DOHH2 (cell line): ENCODE data around the gene TMEM214.

Experiments used
- H3F3A ChIP-seq: fragments of 200-600 bp; sonication (generic), shearing (Covaris generic); 2 replicates; pipeline ENCODE4 v1.6.0; 2016; ENCODE audit warnings: antibody characterized with exemption, mild to moderate bottlenecking; ENCODE audit not compliant: control insufficient read depth, insufficient read depth
- H3K27ac ChIP-seq: fragments of 200-600 bp; sonication (generic); 2 replicates; pipeline ENCODE4 v1.5.1; 2014; ENCODE audit warnings: low read depth, mild to moderate bottlenecking, low read length, moderate library complexity
- H3K27me3 ChIP-seq: fragments of 200-600 bp; sonication (generic); 2 replicates; pipeline ENCODE4 v1.6.1; 2014; ENCODE audit warnings: mild to moderate bottlenecking, low read length, mixed read lengths; ENCODE audit not compliant: control insufficient read depth
- H3K36me3 ChIP-seq: fragments of 200-600 bp; sonication (generic); 2 replicates; pipeline ENCODE4 v1.6.1; 2014; ENCODE audit warnings: mild to moderate bottlenecking, low read length, moderate library complexity, mixed read lengths; ENCODE audit not compliant: control insufficient read depth
- H3K4me1 ChIP-seq: fragments of 200-600 bp; sonication (generic); 2 replicates; pipeline ENCODE4 v1.6.1; 2014; ENCODE audit warnings: mild to moderate bottlenecking, low read length, mixed read lengths; ENCODE audit not compliant: control insufficient read depth
- H3K4me2 ChIP-seq: fragments of 200-600 bp; sonication (generic); 2 replicates; pipeline ENCODE4 v1.6.0; 2014; ENCODE audit warnings: mild to moderate bottlenecking, low read length, moderate library complexity
- H3K4me3 ChIP-seq: fragments of 200-600 bp; sonication (generic); 2 replicates; pipeline ENCODE4 v1.5.1; 2014; ENCODE audit warnings: mild to moderate bottlenecking, low read length, mixed read lengths
- H3K79me2 ChIP-seq: fragments of 200-600 bp; sonication (generic); 2 replicates; pipeline ENCODE4 v1.6.1; 2014; ENCODE audit warnings: mild to moderate bottlenecking, low read length, mixed read lengths; ENCODE audit not compliant: control insufficient read depth
- H3K9me2 ChIP-seq: fragments of 200-600 bp; sonication (generic); replicated peaks from 2 replicates; pipeline ENCODE4 v1.6.1; 2014; ENCODE audit warnings: mild to moderate bottlenecking, low read length, mixed read lengths; ENCODE audit not compliant: control insufficient read depth
- H3K9me3 ChIP-seq: fragments of 200-600 bp; sonication (generic); 2 replicates; pipeline ENCODE4 v1.6.1; 2014; ENCODE audit warnings: antibody characterized with exemption, low read length, mixed read lengths; ENCODE audit not compliant: control insufficient read depth, insufficient read depth
- H4K20me1 ChIP-seq: fragments of 200-600 bp; sonication (generic); 2 replicates; pipeline ENCODE4 v1.6.0; 2014; ENCODE audit warnings: low read depth, mild to moderate bottlenecking, antibody characterized with exemption, low read length, moderate library complexity; ENCODE audit not compliant: control insufficient read depth, insufficient read depth
- EZH2phosphoT487 ChIP-seq: fragments of 200-600 bp; sonication (generic); IDR thresholded peaks from 2 replicates; pipeline ENCODE4 v1.6.1; 2017; ENCODE audit warnings: borderline replicate concordance, mild to moderate bottlenecking, antibody characterized with exemption, low read length, moderate library complexity, mixed read lengths
- TF ChIP-seq, protein P1 (sequence below): fragments of 200-600 bp; sonication (generic); IDR thresholded peaks from one replicate; pipeline ENCODE4 v1.5.1; 2014; ENCODE audit warnings: antibody characterized with exemption, mild to moderate bottlenecking, low read depth, low read length; ENCODE audit not compliant: poor library complexity, severe bottlenecking

Gene TMEM214

GRCh38 chr2:27008678-27009077, 24.1 kb upstream of the TMEM214 start:
- H3K4me3 ChIP-seq: no peak overlapping the region
- peaks cover 46% of the 10 kb centered on the region for H3K27me3 ChIP-seq
- H3K27ac ChIP-seq: no peak overlapping the region
- no peaks in the 10 kb centered on the region for H3K36me3 ChIP-seq
- no peaks in the 10 kb centered on the region for H3K79me2 ChIP-seq
- no peaks in the 10 kb centered on the region for H3K4me1 ChIP-seq
- H3K9me3 ChIP-seq: no peaks in the 10 kb centered on the region
- no peaks in the 10 kb centered on the region for H4K20me1 ChIP-seq
- no peaks in the 10 kb centered on the region for H3K9me2 ChIP-seq
- no peaks in the 10 kb centered on the region for H3F3A ChIP-seq
- H3K4me2 ChIP-seq: no peak overlapping the region
- TF ChIP-seq, protein P1, sequence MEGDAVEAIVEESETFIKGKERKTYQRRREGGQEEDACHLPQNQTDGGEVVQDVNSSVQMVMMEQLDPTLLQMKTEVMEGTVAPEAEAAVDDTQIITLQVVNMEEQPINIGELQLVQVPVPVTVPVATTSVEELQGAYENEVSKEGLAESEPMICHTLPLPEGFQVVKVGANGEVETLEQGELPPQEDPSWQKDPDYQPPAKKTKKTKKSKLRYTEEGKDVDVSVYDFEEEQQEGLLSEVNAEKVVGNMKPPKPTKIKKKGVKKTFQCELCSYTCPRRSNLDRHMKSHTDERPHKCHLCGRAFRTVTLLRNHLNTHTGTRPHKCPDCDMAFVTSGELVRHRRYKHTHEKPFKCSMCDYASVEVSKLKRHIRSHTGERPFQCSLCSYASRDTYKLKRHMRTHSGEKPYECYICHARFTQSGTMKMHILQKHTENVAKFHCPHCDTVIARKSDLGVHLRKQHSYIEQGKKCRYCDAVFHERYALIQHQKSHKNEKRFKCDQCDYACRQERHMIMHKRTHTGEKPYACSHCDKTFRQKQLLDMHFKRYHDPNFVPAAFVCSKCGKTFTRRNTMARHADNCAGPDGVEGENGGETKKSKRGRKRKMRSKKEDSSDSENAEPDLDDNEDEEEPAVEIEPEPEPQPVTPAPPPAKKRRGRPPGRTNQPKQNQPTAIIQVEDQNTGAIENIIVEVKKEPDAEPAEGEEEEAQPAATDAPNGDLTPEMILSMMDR: no peak
- TF ChIP-seq EZH2phosphoT487: no peak

DNA sequence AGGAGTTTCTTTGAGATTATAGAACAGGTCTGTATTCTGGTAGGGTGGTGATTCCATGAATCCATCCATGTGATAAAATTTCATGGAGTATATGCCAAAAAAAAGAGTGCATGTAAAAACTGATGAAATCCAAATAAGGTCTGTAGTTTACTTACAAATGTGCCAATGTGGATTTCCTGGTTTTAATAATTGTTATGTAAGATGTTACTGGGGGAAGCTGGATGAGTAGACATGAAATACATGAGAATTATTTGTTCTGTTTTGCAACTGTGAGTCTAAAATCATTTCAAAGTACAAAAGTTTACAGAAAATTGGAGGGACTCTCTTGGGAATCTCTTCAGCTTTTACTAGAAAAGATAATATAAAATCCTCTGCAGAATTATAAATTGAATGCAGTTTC, 23.7 kb upstream of the TMEM214 start:
- Histone ChIP-seq H4K20me1 (no peaks in the 10 kb centered on the region), H3K36me3 (no peaks in the 10 kb centered on the region), H3K27ac (no peak overlapping the region), H3K4me3 (no peak overlapping the region), H3K27me3 (peaks cover 42% of the 10 kb centered on the region), H3K9me2 (no peaks in the 10 kb centered on the region), H3K4me1 (no peaks in the 10 kb centered on the region), H3F3A (no peaks in the 10 kb centered on the region), H3K4me2 (no peak overlapping the region), H3K9me3 (no peaks in the 10 kb centered on the region), H3K79me2 (no peaks in the 10 kb centered on the region)
- no peak for TF ChIP-seq EZH2phosphoT487
- TF ChIP-seq, protein P1: no peak

- H3K36me3 ChIP-seq: no peaks in the 10 kb centered on the region
- H3K79me2 ChIP-seq: no peaks in the 10 kb centered on the region
- H3K9me3 ChIP-seq: no peaks in the 10 kb centered on the region
- no peaks in the 10 kb centered on the region for H3F3A ChIP-seq
- H3K4me1 ChIP-seq: no peaks in the 10 kb centered on the region
- H3K4me3 ChIP-seq: no peak overlapping the region
- no peak overlapping the region for H3K4me2 ChIP-seq
- H3K27me3 ChIP-seq: peaks cover 40% of the 10 kb centered on the region
- no peaks in the 10 kb centered on the region for H3K9me2 ChIP-seq
- no peaks in the 10 kb centered on the region for H4K20me1 ChIP-seq
- TF ChIP-seq, protein P1: no peak
- TF ChIP-seq EZH2phosphoT487: no peak
- H3K27ac ChIP-seq: no peak overlapping the region
Observed at GRCh38 chr2:27009716-27010115, 23.0 kb upstream of the TMEM214 start.

DNA sequence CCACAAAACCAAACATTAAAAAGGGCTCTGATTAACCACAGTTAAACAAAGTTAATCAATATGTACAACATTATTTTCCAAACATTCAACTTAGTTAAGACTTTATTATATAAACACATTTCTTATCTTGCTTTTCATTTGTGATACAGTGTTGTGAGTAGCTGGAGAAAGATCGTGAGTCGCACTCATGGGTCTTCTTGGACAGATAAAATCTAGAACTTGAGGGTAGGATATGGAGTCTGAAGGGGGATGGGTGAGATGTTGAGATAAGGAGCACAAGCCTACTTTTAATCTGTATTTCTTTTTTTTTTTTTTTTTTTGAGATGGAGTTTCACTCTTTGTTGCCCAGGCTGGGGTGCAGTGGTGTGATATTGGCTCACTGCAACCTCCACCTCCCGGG, 22.6 kb upstream of the TMEM214 start:
- Histone ChIP-seq H3K9me3 (no peaks in the 10 kb centered on the region), H3K4me3 (no peak overlapping the region), H4K20me1 (no peaks in the 10 kb centered on the region), H3F3A (no peaks in the 10 kb centered on the region), H3K27me3 (peaks cover 40% of the 10 kb centered on the region), H3K79me2 (no peaks in the 10 kb centered on the region), H3K36me3 (no peaks in the 10 kb centered on the region), H3K4me1 (no peaks in the 10 kb centered on the region), H3K27ac (no peak overlapping the region), H3K4me2 (no peak overlapping the region), H3K9me2 (no peaks in the 10 kb centered on the region)
- TF ChIP-seq, protein P1: no peak
- TF ChIP-seq EZH2phosphoT487: no peak
